HG03558 (cell line): Measurements from ENCODE around the gene TIPARP.
A peak's percentile ranks its signal among the peaks of the same experiment; 100 is the strongest.
"Not testable (repeated sequence)": the region's sequence is repeated elsewhere in the genome, so short reads cannot be mapped to it uniquely, and the experiment has no call there.

Source experiments
- ATAC-seq: cut with Tn5 transposase; IDR thresholded peaks from one replicate; pipeline ENCODE4 v1.9.1; 2021; ENCODE audit warnings: moderate number of reproducible peaks; ENCODE audit not compliant: unreplicated experiment; ENCODE audit errors: extremely low read depth

The TIPARP gene

GRCh38 chr3:156707588-156707987 lies 33.2 kb downstream of the TIPARP start:
- ATAC-seq: no peak

- ATAC-seq: no peak
These were observed 36.0 kb downstream of the TIPARP start for GRCh38 chr3:156710429-156710828.

- ATAC-seq: no peak
These were observed 36.7 kb downstream of the TIPARP start for GRCh38 chr3:156711113-156711512.

GRCh38 chr3:156711944-156712343 lies 37.6 kb downstream of the TIPARP start:
- peak; percentile 86 for ATAC-seq

GRCh38 chr3:156716105-156716862 lies 41.9 kb downstream of the TIPARP start:
- no peak for ATAC-seq

GRCh38 chr3:156718622-156719306 lies 44.4 kb downstream of the TIPARP start:
- ATAC-seq: no peak

- ATAC-seq: no peak
These were observed 46.4 kb downstream of the TIPARP start for GRCh38 chr3:156720826-156721225.

GRCh38 chr3:156721687-156722618 lies 47.6 kb downstream of the TIPARP start:
- ATAC-seq: no peak

GRCh38 chr3:156723182-156723619 lies 48.8 kb downstream of the TIPARP start:
- peak; percentile 29 for ATAC-seq

GRCh38 chr3:156725682-156726081 lies 51.3 kb downstream of the TIPARP start:
- no peak for ATAC-seq

- no peak for ATAC-seq
These were observed 52.1 kb downstream of the TIPARP start for GRCh38 chr3:156726456-156726855.

- ATAC-seq: peak; percentile 50
These were observed 53.3 kb downstream of the TIPARP start for GRCh38 chr3:156727519-156728205.

GRCh38 chr3:156728267-156728985 lies 54.0 kb downstream of the TIPARP start:
- no peak for ATAC-seq

- no peak for ATAC-seq
These were observed 55.2 kb downstream of the TIPARP start for GRCh38 chr3:156729460-156730179.

GRCh38 chr3:156731813-156732212 lies 57.4 kb downstream of the TIPARP start:
- no peak for ATAC-seq

- no peak for ATAC-seq
These were observed 57.9 kb downstream of the TIPARP start for GRCh38 chr3:156732261-156732660.

GRCh38 chr3:156732715-156733421 lies 58.5 kb downstream of the TIPARP start:
- no peak for ATAC-seq

GRCh38 chr3:156734661-156735060 lies 60.3 kb downstream of the TIPARP start:
- ATAC-seq: not testable (repeated sequence)
